ENCODE data around the gene ARHGAP1.

Gene ARHGAP1

GRCh38 chr11:46669711-46670139 is 30.7 kb downstream of the ARHGAP1 start:
- DNase-seq (ENCODE audit: low read depth), result no peak
- TF ChIP-seq CTCF (IDR thresholded peaks at IDR 0.05; ENCODE audit: control insufficient read depth, extremely low read depth, insufficient read depth), result peak; percentile 33
- H3K4me3 ChIP-seq (ENCODE audit: low read depth, low read length), result no peak overlapping the region

GRCh38 chr11:46668480-46669085 is 31.8 kb downstream of the ARHGAP1 start:
- no peak for TF ChIP-seq CTCF (IDR thresholded peaks at IDR 0.05; ENCODE audit: control insufficient read depth, extremely low read depth, insufficient read depth)
- no peak overlapping the region for H3K4me3 ChIP-seq (ENCODE audit: low read depth, low read length)
- DNase-seq (ENCODE audit: low read depth), result no peak

- no peak overlapping the region for H3K4me3 ChIP-seq (ENCODE audit: low read depth, low read length)
- no peak for TF ChIP-seq CTCF (IDR thresholded peaks at IDR 0.05; ENCODE audit: control insufficient read depth, extremely low read depth, insufficient read depth)
- DNase-seq (ENCODE audit: low read depth), result no peak
Measured at GRCh38 chr11:46667043-46667481, 33.4 kb downstream of the ARHGAP1 start.

- DNase-seq (ENCODE audit: low read depth), result no peak
- no peak for TF ChIP-seq CTCF (IDR thresholded peaks at IDR 0.05; ENCODE audit: control insufficient read depth, extremely low read depth, insufficient read depth)
- no peak overlapping the region for H3K4me3 ChIP-seq (ENCODE audit: low read depth, low read length)
Measured at GRCh38 chr11:46666516-46666915, 33.9 kb downstream of the ARHGAP1 start.

- DNase-seq (ENCODE audit: low read depth), result no peak
- no peak for TF ChIP-seq CTCF (IDR thresholded peaks at IDR 0.05; ENCODE audit: control insufficient read depth, extremely low read depth, insufficient read depth)
- H3K4me3 ChIP-seq (ENCODE audit: low read depth, low read length), result no peak overlapping the region
Measured at GRCh38 chr11:46665356-46665755, 35.1 kb downstream of the ARHGAP1 start.

GRCh38 chr11:46664612-46665011 is 35.8 kb downstream of the ARHGAP1 start:
- H3K4me3 ChIP-seq (ENCODE audit: low read depth, low read length), result no peak overlapping the region
- no peak for DNase-seq (ENCODE audit: low read depth)
- TF ChIP-seq CTCF (IDR thresholded peaks at IDR 0.05; ENCODE audit: control insufficient read depth, extremely low read depth, insufficient read depth), result no peak

All from LNCaP clone FGC (cell line).